H1 (cell line): ENCODE data around the gene TYRO3. TPM values are rescaled to one million over a fixed set of nuclear protein-coding genes. Genes with fewer than 3 reads are reported as not detected.

ENCODE experiments used
- CTCF ChIA-PET: fragments of 300-600 bp; sonication (Branson Sonifier 250); formaldehyde crosslinking; loops from one replicate; lab custom pipeline; 2021; ENCODE audit not compliant: partially characterized antibody; lab: Charles Lee
- POLR2A ChIA-PET: fragments of 300-600 bp; sonication (Branson Sonifier 250); formaldehyde crosslinking; loops from one replicate; lab custom pipeline; 2021; ENCODE audit warnings: inconsistent platforms; ENCODE audit not compliant: partially characterized antibody; lab: Charles Lee
- DNase-seq, 2 experiments: peaks; one replicate each; pipeline versions ENCODE4 v3.0.0 to v3.0.0-alpha.2; 2010 to 2022; ENCODE audit warnings: low spot score in 2 of 2, low read depth in 1 of 2, mixed read lengths in 1 of 2
- FAIRE-seq: peaks from 2 replicates; lab custom pipeline; 2011; peaks lifted over from hg19 to GRCh38; lab: Jason Lieb, UNC
- H2AFZ ChIP-seq: 2 replicates; pipeline ENCODE4 v1.8.1; 2012; ENCODE audit warnings: low read length, inconsistent platforms
- H2AK5ac ChIP-seq: 2 replicates; pipeline ENCODE4 v1.6.1; 2013; ENCODE audit warnings: low read depth, low read length
- H2BK120ac ChIP-seq: replicated peaks from 2 replicates; pipeline ENCODE3; 2013; ENCODE audit warnings: low read depth, low read length, inconsistent platforms
- H2BK12ac ChIP-seq: 2 replicates; pipeline ENCODE4 v1.6.1; 2013; ENCODE audit warnings: low read depth, low read length
- H2BK15ac ChIP-seq: 2 replicates; pipeline ENCODE4 v1.6.1; 2013; ENCODE audit warnings: low read length
- H2BK20ac ChIP-seq: 2 replicates; pipeline ENCODE4 v1.6.1; 2013; ENCODE audit warnings: low read length
- H2BK5ac ChIP-seq: 2 replicates; pipeline ENCODE4 v1.6.1; 2013; ENCODE audit warnings: low read depth, low read length
- H3K14ac ChIP-seq: 2 replicates; pipeline ENCODE4 v1.6.1; 2013; ENCODE audit warnings: inconsistent platforms; ENCODE audit not compliant: insufficient read length
- H3K18ac ChIP-seq: 2 replicates; pipeline ENCODE4 v1.6.1; 2013; ENCODE audit warnings: low read length; ENCODE audit errors: extremely low read depth
- H3K23ac ChIP-seq: 2 replicates; pipeline ENCODE4 v1.6.1; 2013; ENCODE audit warnings: inconsistent platforms; ENCODE audit not compliant: insufficient read length
- H3K23me2 ChIP-seq: 2 replicates; pipeline ENCODE4 v1.6.1; 2013; ENCODE audit warnings: low read depth, low read length
- H3K27ac ChIP-seq: 2 replicates; pipeline ENCODE4 v1.6.1; 2011; ENCODE audit warnings: low read depth, low read length, inconsistent platforms
- H3K27me3 ChIP-seq, 4 experiments: replicated peaks in 1 of 4; 1 replicate in 1 of 4; 2 replicates in 3 of 4; pipeline versions ENCODE4 v1.6.1 to v1.8.1; 2011 to 2013; ENCODE audit warnings: low read length in 3 of 4, mild to moderate bottlenecking in 3 of 4, inconsistent platforms in 2 of 4, mixed read lengths in 2 of 4, moderate library complexity in 1 of 4; ENCODE audit not compliant: control insufficient read depth in 3 of 4, insufficient read depth in 3 of 4; ENCODE audit errors: extremely low read depth in 1 of 4
- H3K36me3 ChIP-seq, 4 experiments: 2 replicates each; pipeline versions ENCODE4 v1.6.1 to v1.8.1; 2011 to 2013; ENCODE audit warnings: mild to moderate bottlenecking in 4 of 4, low read length in 3 of 4, moderate library complexity in 2 of 4, control low read depth in 1 of 4, inconsistent platforms in 1 of 4; ENCODE audit not compliant: insufficient read depth in 4 of 4, control insufficient read depth in 2 of 4
- H3K4ac ChIP-seq: replicated peaks from 2 replicates; pipeline ENCODE3; 2013; ENCODE audit warnings: low read length, low read depth, mixed read lengths, inconsistent platforms; ENCODE audit not compliant: insufficient read length
- H3K4me1 ChIP-seq, 4 experiments: replicated peaks in 1 of 4; 1 replicate in 1 of 4; 2 replicates in 3 of 4; pipeline versions ENCODE4 v1.6.1 to v1.8.1; 2011 to 2013; ENCODE audit warnings: low read length in 3 of 4, inconsistent platforms in 2 of 4, mixed read lengths in 1 of 4; ENCODE audit not compliant: insufficient read depth in 4 of 4, control insufficient read depth in 3 of 4
- H3K4me2 ChIP-seq, 2 experiments: 2 replicates each; pipeline versions ENCODE4 v1.6.1 to v1.8.1; 2011 to 2013; ENCODE audit warnings: low read depth in 2 of 2, low read length in 2 of 2, control low read depth in 1 of 2, inconsistent platforms in 1 of 2, mild to moderate bottlenecking in 1 of 2; ENCODE audit not compliant: insufficient read depth in 1 of 2
- H3K4me3 ChIP-seq, 4 experiments: fragments of 200-600, 300-600 bp in 1 of 4; sonication (generic), shearing (Covaris generic), sonication (Bioruptor Twin) in 1 of 4; 2 replicates each; pipeline versions ENCODE4 v1.5.1 to v1.8.1; 2011 to 2016; ENCODE audit warnings: low read length in 4 of 4, low read depth in 3 of 4, control low read depth in 2 of 4, inconsistent platforms in 2 of 4, mild to moderate bottlenecking in 2 of 4, mixed read lengths in 1 of 4, moderate library complexity in 1 of 4; ENCODE audit not compliant: insufficient read depth in 2 of 4; ENCODE audit errors: extremely low read depth in 1 of 4
- H3K56ac ChIP-seq: replicated peaks from 2 replicates; pipeline ENCODE3; 2013; ENCODE audit warnings: low read depth, mild to moderate bottlenecking, mixed read lengths, low read length, inconsistent platforms; ENCODE audit not compliant: insufficient read length
- H3K79me1 ChIP-seq: 2 replicates; pipeline ENCODE4 v1.6.1; 2013; ENCODE audit warnings: low read depth, low read length, control low read depth
- H3K79me2 ChIP-seq, 2 experiments: 2 replicates each; pipeline versions ENCODE4 v1.6.1 to v1.8.1; 2012 to 2013; ENCODE audit warnings: low read length in 2 of 2, mild to moderate bottlenecking in 2 of 2, inconsistent platforms in 1 of 2; ENCODE audit not compliant: insufficient read depth in 2 of 2, control insufficient read depth in 1 of 2
- H3K9ac ChIP-seq, 4 experiments: replicated peaks in 1 of 4; 1 replicate in 1 of 4; 2 replicates in 3 of 4; pipeline versions ENCODE4 v1.6.1 to v1.8.1; 2011 to 2013; ENCODE audit warnings: low read depth in 3 of 4, low read length in 3 of 4, control low read depth in 2 of 4, mild to moderate bottlenecking in 2 of 4, moderate library complexity in 2 of 4, inconsistent platforms in 1 of 4; ENCODE audit errors: extremely low read depth in 1 of 4
- H3K9me3 ChIP-seq, 2 experiments: 2 replicates each; pipeline versions ENCODE4 v1.6.1 to v1.8.1; 2012 to 2013; ENCODE audit warnings: mild to moderate bottlenecking in 2 of 2, moderate library complexity in 2 of 2, control low read depth in 1 of 2, inconsistent platforms in 1 of 2, low read depth in 1 of 2, low read length in 1 of 2, mixed read lengths in 1 of 2; ENCODE audit not compliant: insufficient read depth in 2 of 2
- H4K20me1 ChIP-seq, 2 experiments: replicated peaks in 1 of 2; 2 replicates each; pipeline versions ENCODE3 to v1.8.1; 2011 to 2013; ENCODE audit warnings: inconsistent platforms in 2 of 2, low read length in 2 of 2, mild to moderate bottlenecking in 1 of 2; ENCODE audit not compliant: insufficient read depth in 2 of 2, control insufficient read depth in 1 of 2
- H4K5ac ChIP-seq: 2 replicates; pipeline ENCODE4 v1.6.1; 2013; ENCODE audit warnings: low read length, low read depth, mixed read lengths, inconsistent platforms; ENCODE audit not compliant: insufficient read length
- H4K8ac ChIP-seq: 2 replicates; pipeline ENCODE4 v1.8.0; 2013; ENCODE audit warnings: mild to moderate bottlenecking, moderate library complexity, low read length, inconsistent platforms; ENCODE audit not compliant: insufficient read depth; ENCODE audit errors: extremely low read depth
- H4K91ac ChIP-seq: replicated peaks from 2 replicates; pipeline ENCODE3; 2013; ENCODE audit warnings: low read length, mixed read lengths, inconsistent platforms; ENCODE audit not compliant: insufficient read length
- CEBPB ChIP-seq: IDR thresholded peaks from 2 replicates; pipeline ENCODE4 v1.6.1; 2012; ENCODE audit warnings: low read depth, low read length
- CHD2 ChIP-seq: IDR thresholded peaks from 2 replicates; pipeline ENCODE4 v1.6.1; 2012; ENCODE audit warnings: low read length, improper control_type of control experiment
- E2F6 ChIP-seq: IDR thresholded peaks from 2 replicates; pipeline ENCODE4 v1.6.1; 2012; ENCODE audit warnings: inconsistent platforms
- EZH2 ChIP-seq: fragments of 200-600 bp; sonication (generic); IDR thresholded peaks from 2 replicates; pipeline ENCODE4 v1.7.1; 2012; ENCODE audit warnings: low read depth, mild to moderate bottlenecking, moderate library complexity, low read length, inconsistent platforms; ENCODE audit not compliant: severe bottlenecking
- JUN ChIP-seq: IDR thresholded peaks from 2 replicates; pipeline ENCODE4 v1.6.1; 2011; ENCODE audit warnings: low read depth, mild to moderate bottlenecking, improper control_type of control experiment, low read length
- JUND ChIP-seq: IDR thresholded peaks from 2 replicates; pipeline ENCODE4 v1.6.1; 2011; ENCODE audit warnings: mild to moderate bottlenecking, improper control_type of control experiment, low read length
- NANOG ChIP-seq: IDR thresholded peaks from 2 replicates; pipeline ENCODE4 v1.6.1; 2011; ENCODE audit warnings: low read length, low read depth, mild to moderate bottlenecking, inconsistent platforms; ENCODE audit not compliant: insufficient read depth, poor library complexity, severe bottlenecking
- PHF8 ChIP-seq: fragments of 200-600 bp; sonication (generic); conservative IDR thresholded peaks from 2 replicates; pipeline ENCODE4 v1.7.1; 2012; ENCODE audit warnings: low read depth, mild to moderate bottlenecking, inconsistent platforms, low read length, moderate library complexity
- SAP30 ChIP-seq: fragments of 300-600 bp; sonication (generic); IDR thresholded peaks from 2 replicates; pipeline ENCODE4 v1.7.1; 2012; ENCODE audit warnings: low read length, moderate library complexity, mild to moderate bottlenecking, inconsistent platforms; ENCODE audit not compliant: insufficient read depth, insufficient replicate concordance
- SP4 ChIP-seq: IDR thresholded peaks from 2 replicates; pipeline ENCODE4 v1.6.1; 2012; ENCODE audit warnings: low read length, inconsistent platforms
- SRF ChIP-seq: IDR thresholded peaks from 2 replicates; pipeline ENCODE4 v1.6.1; 2011; ENCODE audit warnings: mild to moderate bottlenecking, low read depth, low read length, moderate library complexity
- WGBS, 2 experiments: shearing (Covaris generic) in 1 of 2; methylation state at CpG; one replicate each; pipeline versions ENCODE4 v1.1.6 to v1.1.7; 2013 to 2015; ENCODE audit warnings: low lambda C conversion rate in 2 of 2, mixed read lengths in 2 of 2, inconsistent platforms in 1 of 2, low coverage in 1 of 2, missing lambda C conversion rate in 1 of 2; ENCODE audit not compliant: insufficient replicate concordance in 2 of 2, insufficient coverage in 1 of 2, insufficient read length in 1 of 2; ENCODE audit errors: extremely low coverage in 1 of 2, missing lambda C conversion rate in 1 of 2; 5-methylcytosine and 5-hydroxymethylcytosine counted together
- polyA plus RNA-seq, 7 experiments: library from polyadenylated mRNA; depleted of rRNA in 3 of 7; stranded (reverse) in 5 of 7; unstranded in 2 of 7; fragments of >200 nt in 5 of 7; fragments of 200-250 nt in 2 of 7; gene quantifications; 1 replicate in 5 of 7; 2 replicates in 1 of 7; 4 replicates in 1 of 7; pipeline versions ENCODE4 v1.2.1 to v1.2.3, GENCODE V29; 2011 to 2013; ENCODE audit warnings: missing spikeins in 2 of 7, mixed read lengths in 2 of 7
- total RNA-seq: library from RNA; stranded (reverse); fragmentation: NEBNext Ultra II Directional; extraction: Animal tissue kit (Norgen Biotek cat#: 25700); gene quantifications from 2 replicates; pipeline ENCODE4 v1.2.1, GENCODE V29; 2021

TYRO3 gene
- total and polyA plus RNA-seq, 2 of the 8 experiments (the other 6 are each of a cell fraction or from before 2014, with no cell fraction given) = 82.7 to 98.8 TPM

- Histone ChIP-seq H4K20me1 (no peaks in the 10 kb centered on the region), H3K36me3 (no peaks in the 10 kb centered on the region), H3K23ac (no peak overlapping the region), H3K23me2 (no peaks in the 10 kb centered on the region), H2BK5ac (no peak overlapping the region), H3K79me1 (no peaks in the 10 kb centered on the region), H3K56ac (no peak overlapping the region), H2BK20ac (no peak overlapping the region), H3K9ac (no peak overlapping the region), H2BK15ac (no peak overlapping the region), H2BK120ac (no peak overlapping the region), H3K4me3 (no peak overlapping the region), H3K79me2 (peaks cover 0 to 43% of the 10 kb centered on the region in 2 experiments; a peak in 3 of 4 replicates), H3K9me3 (no peaks in the 10 kb centered on the region), H2BK12ac (no peak overlapping the region), H3K4me1 (peaks cover 3 to 7% (median 5%) of the 10 kb centered on the region in 4 experiments; a peak in 6 of 7 replicates), H3K18ac (no peak overlapping the region), H3K4me2 (no peak overlapping the region; a peak in 1 of 4 replicates), H4K8ac (no peak overlapping the region), H3K14ac (no peak overlapping the region), H3K4ac (no peak overlapping the region), H3K27ac (no peak overlapping the region), H2AK5ac (no peak overlapping the region), H4K5ac (no peak overlapping the region), H4K91ac (no peak overlapping the region), H3K27me3 (no peaks in the 10 kb centered on the region), H2AFZ (no peak overlapping the region)
- POLR2A ChIA-PET = no interaction called here
- no peak for FAIRE-seq
- CTCF ChIA-PET = interaction anchor here (0.7 to 1.6 kb wide), 3 partner anchors 25 to 1358 kb away, joined by 3 to 5 read pairs (median 3); no protein-coding TSS in a partner anchor
- 90% methylated on average over 3 of the region's 3 CpGs; no CpG with 5 or more reads in 1 of the 2 experiments for WGBS, 2 experiments
- DNase-seq = no peak
- TF ChIP-seq SAP30 = no peak
- no peak for TF ChIP-seq SRF
- no peak for TF ChIP-seq EZH2
- TF ChIP-seq JUN = no peak
- no peak for TF ChIP-seq NANOG
- no peak for TF ChIP-seq PHF8
- no peak for TF ChIP-seq E2F6
- no peak for TF ChIP-seq SP4
- TF ChIP-seq JUND = no peak
- no peak for TF ChIP-seq CHD2
- TF ChIP-seq CEBPB = no peak
Measured at GRCh38 chr15:41631880-41632470, 73.0 kb downstream of the TYRO3 start.
